ENCODE results near the gene PPP1CA. TPM values are rescaled to one million over a fixed set of nuclear protein-coding genes. Genes with fewer than 3 reads are reported as not detected.
"Not testable (repeated sequence)": the region's sequence is repeated elsewhere in the genome, so short reads cannot be mapped to it uniquely, and the experiment has no call there.

PPP1CA gene
- total RNA-seq, 1 experiment from 2014 or later: 239 TPM

- DNase-seq (ENCODE audit: low read depth): peak; percentile 43
These were observed 33.5 kb upstream of the PPP1CA start for GRCh38 chr11:67435031-67435726.

- DNase-seq (ENCODE audit: low read depth): no peak
These were observed 32.8 kb upstream of the PPP1CA start for GRCh38 chr11:67434395-67434881.

- no peak for DNase-seq (ENCODE audit: low read depth)
These were observed 32.1 kb upstream of the PPP1CA start for GRCh38 chr11:67433536-67434394.

GRCh38 chr11:67432655-67433349 is 31.1 kb upstream of the PPP1CA start:
- no peak for DNase-seq (ENCODE audit: low read depth)

- DNase-seq (ENCODE audit: low read depth): no peak
These were observed 29.9 kb upstream of the PPP1CA start for GRCh38 chr11:67431346-67432249.

- DNase-seq (ENCODE audit: low read depth): no peak
These were observed 28.1 kb upstream of the PPP1CA start for GRCh38 chr11:67429722-67430121.

GRCh38 chr11:67429038-67429668 is 27.5 kb upstream of the PPP1CA start:
- DNase-seq (ENCODE audit: low read depth): no peak

- DNase-seq (ENCODE audit: low read depth): peak; percentile 96
These were observed 26.7 kb upstream of the PPP1CA start, which contains the start of gene RPS6KB2 for GRCh38 chr11:67428052-67429001. RPS6KB2 (plus strand) TSS chr11:67428494; CDS start chr11:67428546, 52 bp downstream.

- not testable (repeated sequence) for DNase-seq (ENCODE audit: low read depth)
These were observed 25.8 kb upstream of the PPP1CA start for GRCh38 chr11:67427364-67427859.

- DNase-seq (ENCODE audit: low read depth): no peak
These were observed 22.4 kb upstream of the PPP1CA start for GRCh38 chr11:67423891-67424613.

GRCh38 chr11:67423466-67423865 is 21.8 kb upstream of the PPP1CA start:
- no peak for DNase-seq (ENCODE audit: low read depth)

- no peak for DNase-seq (ENCODE audit: low read depth)
These were observed 21.2 kb upstream of the PPP1CA start for GRCh38 chr11:67422891-67423290.

GRCh38 chr11:67421430-67422031 is 19.9 kb upstream of the PPP1CA start:
- no peak for DNase-seq (ENCODE audit: low read depth)

GRCh38 chr11:67420646-67421429 is 19.2 kb upstream of the PPP1CA start:
- peak; percentile 87 for DNase-seq (ENCODE audit: low read depth)

GRCh38 chr11:67420147-67420645 is 18.5 kb upstream of the PPP1CA start:
- no peak for DNase-seq (ENCODE audit: low read depth)

- DNase-seq (ENCODE audit: low read depth): no peak
These were observed 17.8 kb upstream of the PPP1CA start for GRCh38 chr11:67419325-67420049.
